Measurements from ENCODE around the gene FAM222A.
A peak's percentile ranks its signal among the peaks of the same experiment; 100 is the strongest.

FAM222A gene

GRCh38 chr12:109714913-109715244 is 1.3 kb downstream of the FAM222A start:
- Mint-ChIP-seq H3K9me3 (no peaks in the 10 kb centered on the region), H3K4me3 (peak overlapping the region; percentile 55), H3K36me3 (no peaks in the 10 kb centered on the region), H3K4me1 (no peaks in the 10 kb centered on the region), H3K27ac (no peak overlapping the region)
- ATAC-seq = no peak
- DNase-seq (ENCODE audit: low spot score in 2 of 2) = no peak

GRCh38 chr12:109715310-109716091 is 1.9 kb downstream of the FAM222A start:
- H3K4me3 Mint-ChIP-seq = peak overlapping the region; percentile 55
- H3K27ac Mint-ChIP-seq = no peak overlapping the region
- DNase-seq (ENCODE audit: low spot score in 2 of 2) = no peak
- H3K9me3 Mint-ChIP-seq = no peaks in the 10 kb centered on the region
- H3K36me3 Mint-ChIP-seq = no peaks in the 10 kb centered on the region
- no peaks in the 10 kb centered on the region for H3K4me1 Mint-ChIP-seq
- no peak for ATAC-seq

DNA sequence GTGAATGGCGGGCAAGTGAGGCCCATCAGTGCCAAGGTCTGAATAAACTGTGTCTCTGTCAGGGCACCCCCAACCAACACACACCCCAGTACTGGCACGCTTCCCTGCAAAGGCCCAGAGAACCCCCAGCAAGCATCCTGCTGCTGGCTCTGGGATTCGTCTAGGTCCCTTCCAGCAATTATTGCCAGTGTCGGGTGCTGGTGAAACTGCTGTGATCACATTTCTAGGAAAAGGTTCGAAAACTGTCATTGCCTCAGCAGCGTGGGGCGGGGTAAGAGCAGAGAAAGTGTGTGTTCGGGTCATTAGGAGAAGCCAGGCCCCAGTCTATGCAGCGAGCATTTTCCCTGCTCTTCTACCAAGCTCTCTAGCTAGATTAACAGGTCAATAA is 2.5 kb downstream of the FAM222A start:
- H3K27ac Mint-ChIP-seq = no peak overlapping the region
- H3K36me3 Mint-ChIP-seq = no peaks in the 10 kb centered on the region
- H3K4me1 Mint-ChIP-seq = no peaks in the 10 kb centered on the region
- H3K4me3 Mint-ChIP-seq = no peak overlapping the region
- H3K9me3 Mint-ChIP-seq = no peaks in the 10 kb centered on the region
- DNase-seq (ENCODE audit: low spot score in 2 of 2) (no peak), ATAC-seq (no peak)

DNA sequence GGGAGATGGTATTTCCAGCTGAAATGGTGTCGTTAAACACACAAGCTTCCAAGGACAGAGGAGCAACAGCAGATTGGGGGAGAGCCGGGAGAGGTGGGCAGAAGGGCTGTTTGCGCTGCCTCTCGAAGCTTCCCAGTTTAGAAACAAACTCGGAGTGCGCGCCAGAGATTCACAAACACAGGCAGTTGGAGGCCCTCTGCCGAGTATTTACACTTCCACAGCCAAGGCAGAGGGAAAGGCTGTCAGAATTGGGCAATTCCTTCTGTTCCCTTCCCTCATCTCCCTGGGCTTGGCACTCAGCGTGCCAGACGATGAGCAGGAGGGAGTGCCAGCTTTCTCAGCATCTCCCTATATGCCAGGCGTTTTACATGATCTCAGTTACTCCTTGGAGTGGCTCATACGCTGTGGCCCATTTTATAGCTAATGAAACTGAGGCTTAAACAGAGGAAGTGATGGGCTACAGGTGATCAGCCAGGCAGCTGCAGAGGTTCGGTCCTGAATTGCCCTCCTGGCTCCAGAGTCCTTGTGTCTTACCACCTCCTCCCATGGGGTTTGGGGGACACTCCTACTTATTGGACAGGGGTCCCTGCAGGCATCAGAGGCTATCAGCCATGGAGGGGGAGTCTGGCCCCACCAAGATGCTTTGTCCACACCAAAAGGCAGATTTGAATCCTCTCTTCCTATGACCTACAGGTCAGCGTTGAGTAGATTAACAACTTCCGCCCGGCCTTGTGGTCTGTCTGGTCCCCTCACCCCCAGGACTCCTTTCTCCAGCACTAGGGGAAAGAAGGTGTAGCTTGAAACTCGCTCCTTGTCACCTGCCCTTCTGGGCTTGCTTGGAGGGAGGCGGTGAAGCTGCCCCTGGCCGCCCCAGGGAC is 3.1 kb downstream of the FAM222A start:
- Mint-ChIP-seq H3K27ac (no peak overlapping the region), H3K4me1 (no peaks in the 10 kb centered on the region), H3K36me3 (no peaks in the 10 kb centered on the region), H3K9me3 (no peaks in the 10 kb centered on the region), H3K4me3 (no peak overlapping the region)
- no peak for ATAC-seq
- DNase-seq (ENCODE audit: low spot score in 2 of 2) = no peak

DNA sequence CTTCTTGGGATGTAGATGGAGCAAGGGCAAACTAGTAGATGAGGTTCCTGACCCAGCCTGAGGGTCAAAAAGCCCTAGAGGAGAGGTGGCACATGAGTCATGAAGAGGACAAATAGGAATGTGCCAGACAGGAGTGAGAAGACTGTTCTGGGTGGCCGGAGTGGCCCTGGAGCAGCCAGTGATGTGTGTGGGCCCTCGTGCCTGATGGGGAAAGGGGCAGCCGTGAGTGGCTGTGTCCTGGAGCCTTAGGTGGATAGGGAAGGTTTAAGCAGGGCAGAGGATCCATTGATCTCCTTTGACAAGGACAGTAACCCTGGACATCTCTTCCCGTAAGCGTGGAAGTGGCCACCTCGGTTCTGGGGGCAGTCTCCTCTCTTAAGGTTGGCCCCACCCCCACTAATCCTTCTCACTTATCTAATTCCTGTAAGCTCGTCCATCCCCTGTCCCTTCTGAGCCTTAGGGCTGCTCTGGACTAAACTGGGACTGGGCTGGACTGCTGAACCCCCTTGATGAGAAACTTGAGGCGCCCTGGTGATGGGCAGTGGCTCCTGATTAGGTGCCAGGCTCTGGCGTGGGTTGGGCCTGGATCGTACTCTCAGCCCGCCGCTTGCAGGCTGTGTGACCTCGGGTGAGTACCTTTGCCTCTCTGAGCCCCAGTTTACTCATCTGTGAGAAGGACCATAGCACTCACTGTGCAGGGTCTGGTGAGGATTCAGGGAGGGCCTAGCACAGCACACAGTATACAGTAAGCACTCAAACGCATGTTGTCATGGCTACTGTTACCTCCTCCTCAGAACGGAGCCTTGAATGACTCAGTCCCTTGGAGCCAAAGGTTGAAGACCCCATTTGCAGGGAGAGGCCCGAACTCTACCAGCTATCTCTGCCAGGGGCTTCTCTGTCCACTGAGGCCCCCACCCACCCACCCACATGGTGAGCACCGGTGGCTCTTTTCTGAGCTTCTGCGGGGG is 4.0 kb downstream of the FAM222A start:
- no peaks in the 10 kb centered on the region for H3K9me3 Mint-ChIP-seq
- DNase-seq (ENCODE audit: low spot score in 2 of 2) (no peak), ATAC-seq (no peak)
- no peak overlapping the region for H3K27ac Mint-ChIP-seq
- no peaks in the 10 kb centered on the region for H3K4me1 Mint-ChIP-seq
- no peaks in the 10 kb centered on the region for H3K36me3 Mint-ChIP-seq
- no peak overlapping the region for H3K4me3 Mint-ChIP-seq

DNA sequence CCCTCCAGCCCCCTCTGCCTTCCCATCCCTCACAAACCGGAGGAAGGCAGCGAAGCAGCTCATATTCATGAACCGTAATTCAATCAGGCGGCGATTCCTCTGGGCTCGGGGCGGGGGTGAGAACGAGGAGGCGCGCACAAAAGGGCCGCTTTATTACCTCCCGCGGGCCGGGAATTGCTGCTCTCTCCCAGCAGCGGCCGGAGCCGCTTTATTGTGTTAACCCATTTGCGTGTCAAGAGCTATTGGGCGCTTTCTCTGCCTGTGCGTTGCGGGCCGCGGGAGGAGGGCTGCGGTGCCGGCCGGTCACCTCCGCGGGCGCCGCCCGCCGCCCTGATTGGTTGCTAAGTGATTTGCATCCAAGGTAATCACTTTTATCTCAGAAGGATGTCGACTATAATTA is 4.8 kb downstream of the FAM222A start:
- ATAC-seq = no peak

GRCh38 chr12:109719123-109720022 is 5.7 kb downstream of the FAM222A start:
- no peak for DNase-seq (ENCODE audit: low spot score in 2 of 2)
- H3K4me1 Mint-ChIP-seq = no peaks in the 10 kb centered on the region
- H3K4me3 Mint-ChIP-seq = no peak overlapping the region
- no peak for ATAC-seq
- no peak overlapping the region for H3K27ac Mint-ChIP-seq
- H3K36me3 Mint-ChIP-seq = no peaks in the 10 kb centered on the region
- H3K9me3 Mint-ChIP-seq = no peaks in the 10 kb centered on the region

More for the DNA sequence above, 4.8 kb downstream of the FAM222A start:
- Mint-ChIP-seq H3K36me3 (no peaks in the 10 kb centered on the region), H3K27ac (no peak overlapping the region), H3K4me1 (no peaks in the 10 kb centered on the region), H3K4me3 (no peak overlapping the region), H3K9me3 (no peaks in the 10 kb centered on the region)
- no peak for DNase-seq (ENCODE audit: low spot score in 2 of 2)

- H3K9me3 Mint-ChIP-seq = no peaks in the 10 kb centered on the region
- DNase-seq (ENCODE audit: low spot score in 2 of 2) = no peak
- ATAC-seq = no peak
- no peaks in the 10 kb centered on the region for H3K4me1 Mint-ChIP-seq
- H3K4me3 Mint-ChIP-seq = no peak overlapping the region
- no peak overlapping the region for H3K27ac Mint-ChIP-seq
- no peaks in the 10 kb centered on the region for H3K36me3 Mint-ChIP-seq
Measured at GRCh38 chr12:109720152-109720856, 6.7 kb downstream of the FAM222A start.

DNA sequence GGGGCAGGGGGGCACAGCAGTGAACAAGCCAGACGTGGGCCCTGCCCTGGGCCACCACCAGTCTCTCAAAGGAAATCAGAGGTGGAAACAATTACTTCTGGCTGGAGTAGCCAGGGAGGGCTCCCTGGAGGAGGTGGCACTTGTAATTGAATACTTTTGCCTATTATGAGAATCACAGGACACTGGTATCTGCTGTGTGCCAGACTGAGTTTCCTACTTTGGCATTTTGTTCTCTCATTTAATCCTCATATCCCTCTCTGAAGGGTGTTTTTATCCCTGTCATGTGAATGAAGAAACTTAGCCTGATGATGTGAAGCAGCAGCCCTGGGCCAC is 7.2 kb downstream of the FAM222A start:
- no peak for DNase-seq (ENCODE audit: low spot score in 2 of 2)
- H3K4me1 Mint-ChIP-seq = no peaks in the 10 kb centered on the region
- no peaks in the 10 kb centered on the region for H3K9me3 Mint-ChIP-seq
- H3K27ac Mint-ChIP-seq = no peak overlapping the region
- H3K36me3 Mint-ChIP-seq = no peaks in the 10 kb centered on the region
- ATAC-seq = no peak
- no peak overlapping the region for H3K4me3 Mint-ChIP-seq

- no peaks in the 10 kb centered on the region for H3K36me3 Mint-ChIP-seq
- no peak for DNase-seq (ENCODE audit: low spot score in 2 of 2)
- ATAC-seq = no peak
- H3K4me1 Mint-ChIP-seq = no peaks in the 10 kb centered on the region
- no peaks in the 10 kb centered on the region for H3K9me3 Mint-ChIP-seq
- H3K27ac Mint-ChIP-seq = no peak overlapping the region
- no peak overlapping the region for H3K4me3 Mint-ChIP-seq
Measured at GRCh38 chr12:109721276-109721675, 7.7 kb downstream of the FAM222A start.

- Mint-ChIP-seq H3K4me1 (no peaks in the 10 kb centered on the region), H3K27ac (no peak overlapping the region), H3K4me3 (no peak overlapping the region), H3K9me3 (no peaks in the 10 kb centered on the region), H3K36me3 (no peaks in the 10 kb centered on the region)
- DNase-seq (ENCODE audit: low spot score in 2 of 2) = no peak
- no peak for ATAC-seq
Measured at GRCh38 chr12:109722022-109722720, 8.5 kb downstream of the FAM222A start.

- Mint-ChIP-seq H3K36me3 (no peaks in the 10 kb centered on the region), H3K9me3 (no peaks in the 10 kb centered on the region), H3K27ac (no peak overlapping the region), H3K4me1 (peaks cover 2% of the 10 kb centered on the region), H3K4me3 (no peak overlapping the region)
- ATAC-seq (no peak), DNase-seq (ENCODE audit: low spot score in 2 of 2) (no peak)
Measured at GRCh38 chr12:109722721-109723094, 9.1 kb downstream of the FAM222A start.

DNA sequence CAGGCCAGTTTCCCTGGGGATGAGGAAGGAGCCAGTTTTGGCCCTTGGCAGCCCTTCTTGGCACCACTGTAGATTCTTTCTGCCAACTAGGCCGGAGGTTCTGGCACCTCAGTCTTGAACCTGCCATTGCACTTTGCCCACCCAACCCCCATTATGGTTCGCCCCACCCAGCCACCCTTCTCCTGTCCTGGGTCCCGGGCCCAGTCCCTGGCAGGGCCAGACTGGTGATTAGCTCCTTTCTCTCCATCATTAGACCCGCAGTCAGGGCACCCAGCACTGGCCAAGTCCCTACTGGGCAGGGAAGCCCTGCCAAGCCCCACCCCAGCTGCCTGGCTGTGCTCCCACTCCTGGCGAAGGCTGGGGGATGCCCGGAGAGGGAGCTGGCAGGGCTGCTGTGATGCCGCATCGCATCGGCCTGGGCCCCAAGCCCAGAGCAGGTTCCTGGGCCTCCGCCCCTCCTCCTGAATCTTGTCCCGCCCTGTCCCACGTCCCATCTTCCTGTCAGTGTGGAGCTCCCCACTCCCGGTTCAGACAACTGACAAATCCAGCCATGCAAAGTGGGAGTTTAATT is 9.8 kb downstream of the FAM222A start:
- H3K4me3 Mint-ChIP-seq = no peak overlapping the region
- no peak for ATAC-seq
- peaks cover 6% of the 10 kb centered on the region for H3K4me1 Mint-ChIP-seq
- no peak overlapping the region for H3K27ac Mint-ChIP-seq
- H3K36me3 Mint-ChIP-seq = no peaks in the 10 kb centered on the region
- DNase-seq (ENCODE audit: low spot score in 2 of 2) = no peak
- H3K9me3 Mint-ChIP-seq = no peaks in the 10 kb centered on the region

Data from stimulated activated effector memory CD8-positive, alpha-beta T cell treated with anti-CD3 and anti-CD28 coated beads, Interleukin-12 subunit alpha, Interleukin-12 subunit beta, amount 100 ng/mL, for 72 hours (primary cell).